Progenitor cell of endocrine pancreas (in vitro differentiated cells): ENCODE measurements around the gene WNK2. TPM values are rescaled to one million over a fixed set of nuclear protein-coding genes. Genes with fewer than 3 reads are reported as not detected.

Source experiments
- DNase-seq: peaks from one replicate; pipeline ENCODE4 v3.0.0; 2021; ENCODE audit warnings: low spot score; ENCODE audit not compliant: unreplicated experiment
- H3K27ac Mint-ChIP-seq: 2 replicates; pipeline ENCODE4 v1.8.0; 2021; ENCODE audit warnings: mild to moderate bottlenecking, moderate library complexity, mixed read lengths
- H3K27me3 Mint-ChIP-seq: 2 replicates; pipeline ENCODE4 v1.8.0; 2021; ENCODE audit warnings: mixed read lengths
- H3K36me3 Mint-ChIP-seq: 2 replicates; pipeline ENCODE4 v1.8.0; 2022; ENCODE audit warnings: mixed read lengths; ENCODE audit not compliant: insufficient read depth
- H3K4me1 Mint-ChIP-seq: 2 replicates; pipeline ENCODE4 v1.8.0; 2021; ENCODE audit warnings: low read depth, mixed read lengths
- H3K4me3 Mint-ChIP-seq: 2 replicates; pipeline ENCODE4 v1.8.0; 2021; ENCODE audit warnings: low read depth, mild to moderate bottlenecking, moderate library complexity, mixed read lengths
- H3K9me3 Mint-ChIP-seq: 2 replicates; pipeline ENCODE4 v1.8.0; 2021; ENCODE audit warnings: low read depth, mixed read lengths
- long read RNA-seq: library from polyadenylated mRNA; unstranded; transcript quantifications from one replicate; pipeline ENCODE4 v2.0.0, GENCODE V29; 2020
- total RNA-seq: library from RNA; stranded (reverse); gene quantifications from 2 replicates; pipeline ENCODE4 v1.2.1, GENCODE V29; 2021
- TF ChIP-seq, protein P1 (sequence below): fragments of 200-600 bp; sonication (generic); IDR thresholded peaks from one replicate; pipeline ENCODE4 v1.5.0; 2021; ENCODE audit warnings: antibody characterized with exemption, mild to moderate bottlenecking; ENCODE audit not compliant: unreplicated experiment

Gene WNK2
- total RNA-seq = 302 and 345 TPM in 2 replicates
- long read RNA-seq, partial matches to known transcripts = 13 of 43 reads
- long read RNA-seq, other reads (novel, unspliced or antisense) = 27 of 43 reads

DNA sequence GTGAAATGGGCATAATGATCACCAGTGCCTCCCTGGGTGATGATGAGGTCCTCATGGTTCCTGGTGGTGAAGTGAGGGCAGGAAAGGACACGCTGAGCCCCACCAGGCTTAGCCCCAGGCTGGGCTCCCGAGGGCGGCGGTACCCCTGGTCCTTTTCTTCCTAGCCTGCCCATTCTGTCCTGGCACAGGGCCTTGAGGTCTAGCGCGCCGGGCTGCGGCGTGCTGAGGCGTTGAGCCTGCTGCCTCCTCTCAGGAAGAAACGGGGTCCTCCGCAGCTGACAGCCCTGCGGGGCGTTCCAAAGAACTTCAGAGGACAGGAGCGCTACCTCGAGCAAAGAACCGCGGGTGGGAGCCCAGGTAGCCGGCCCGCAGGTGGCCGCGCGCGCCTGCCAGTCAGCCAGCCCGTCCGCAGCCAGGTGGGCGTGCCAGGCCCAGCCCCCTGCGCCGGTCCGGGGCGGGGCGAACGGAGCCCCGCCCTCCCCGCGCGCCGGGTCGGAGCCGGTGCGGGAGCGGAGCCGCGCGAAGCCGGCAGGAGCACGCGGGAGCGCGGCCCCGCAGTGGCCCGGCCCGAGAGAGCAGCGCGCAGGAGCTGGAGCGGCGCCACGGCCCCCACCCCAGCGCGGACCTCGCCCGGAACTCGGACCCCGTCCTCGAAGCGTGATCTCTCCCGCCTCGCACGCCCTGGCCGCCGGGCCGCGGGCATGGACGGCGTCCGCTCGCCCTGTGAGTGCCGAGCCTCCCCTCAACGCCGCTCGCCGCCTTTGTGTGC lies at the start of gene WNK2:
WNK2 (plus strand) TSS at position 477 of the 769 bp plus-strand sequence. CDS start 791 bp downstream, outside the sequence.
- DNase-seq = peak; percentile 57
- Mint-ChIP-seq H3K27me3 (peaks cover 25% of the 10 kb centered on the region), H3K9me3 (no peaks in the 10 kb centered on the region), H3K27ac (peak within 1 kb of the TSS; percentile 33), H3K4me1 (peaks cover 31% of the 10 kb centered on the region), H3K36me3 (peaks cover 2% of the 10 kb centered on the region), H3K4me3 (peak within 1 kb of the TSS; percentile 75)
- TF ChIP-seq, protein P1, sequence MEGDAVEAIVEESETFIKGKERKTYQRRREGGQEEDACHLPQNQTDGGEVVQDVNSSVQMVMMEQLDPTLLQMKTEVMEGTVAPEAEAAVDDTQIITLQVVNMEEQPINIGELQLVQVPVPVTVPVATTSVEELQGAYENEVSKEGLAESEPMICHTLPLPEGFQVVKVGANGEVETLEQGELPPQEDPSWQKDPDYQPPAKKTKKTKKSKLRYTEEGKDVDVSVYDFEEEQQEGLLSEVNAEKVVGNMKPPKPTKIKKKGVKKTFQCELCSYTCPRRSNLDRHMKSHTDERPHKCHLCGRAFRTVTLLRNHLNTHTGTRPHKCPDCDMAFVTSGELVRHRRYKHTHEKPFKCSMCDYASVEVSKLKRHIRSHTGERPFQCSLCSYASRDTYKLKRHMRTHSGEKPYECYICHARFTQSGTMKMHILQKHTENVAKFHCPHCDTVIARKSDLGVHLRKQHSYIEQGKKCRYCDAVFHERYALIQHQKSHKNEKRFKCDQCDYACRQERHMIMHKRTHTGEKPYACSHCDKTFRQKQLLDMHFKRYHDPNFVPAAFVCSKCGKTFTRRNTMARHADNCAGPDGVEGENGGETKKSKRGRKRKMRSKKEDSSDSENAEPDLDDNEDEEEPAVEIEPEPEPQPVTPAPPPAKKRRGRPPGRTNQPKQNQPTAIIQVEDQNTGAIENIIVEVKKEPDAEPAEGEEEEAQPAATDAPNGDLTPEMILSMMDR = no peak

DNA sequence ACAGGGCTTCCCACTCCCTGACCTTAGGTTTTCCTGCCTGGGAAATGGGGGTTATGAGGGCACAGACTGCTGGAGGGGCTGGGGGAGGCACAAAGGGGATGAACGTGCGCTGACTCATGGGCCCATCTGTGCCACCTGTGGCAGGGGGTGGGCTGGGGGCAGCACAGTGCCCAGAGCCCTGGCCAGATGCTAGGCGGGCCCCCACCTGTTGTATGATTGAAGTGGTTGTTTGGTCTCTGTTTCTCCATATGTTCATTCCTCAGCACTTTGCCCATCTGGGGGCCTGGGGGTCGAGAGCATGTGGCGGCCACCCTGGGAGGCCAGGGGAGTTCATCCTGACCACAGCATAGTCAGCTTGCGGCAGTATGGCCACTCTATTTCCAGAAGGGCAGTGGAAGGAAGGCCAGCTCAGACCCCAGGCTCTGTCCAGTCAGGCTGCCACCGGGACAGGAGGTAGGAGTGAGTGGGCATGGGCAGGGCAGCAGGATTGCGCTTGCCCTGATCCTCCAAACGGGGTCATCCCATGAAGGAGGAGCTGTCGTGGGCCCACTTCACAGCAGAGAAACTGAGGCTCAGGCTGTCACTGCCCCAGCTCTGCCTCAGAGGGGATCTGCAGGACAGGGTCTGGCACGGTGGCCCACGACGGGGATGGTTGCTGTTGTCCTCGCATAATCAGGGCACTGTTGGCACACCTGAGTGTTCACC lies 49.0 kb upstream of the WNK2 start:
- TF ChIP-seq, protein P1 = no peak
- Mint-ChIP-seq H3K4me1 (peaks cover 15% of the 10 kb centered on the region), H3K27me3 (peaks cover 2% of the 10 kb centered on the region), H3K36me3 (no peaks in the 10 kb centered on the region), H3K4me3 (peak overlapping the region; percentile 72), H3K27ac (peak overlapping the region; percentile 33), H3K9me3 (no peaks in the 10 kb centered on the region)
- no peak for DNase-seq

DNA sequence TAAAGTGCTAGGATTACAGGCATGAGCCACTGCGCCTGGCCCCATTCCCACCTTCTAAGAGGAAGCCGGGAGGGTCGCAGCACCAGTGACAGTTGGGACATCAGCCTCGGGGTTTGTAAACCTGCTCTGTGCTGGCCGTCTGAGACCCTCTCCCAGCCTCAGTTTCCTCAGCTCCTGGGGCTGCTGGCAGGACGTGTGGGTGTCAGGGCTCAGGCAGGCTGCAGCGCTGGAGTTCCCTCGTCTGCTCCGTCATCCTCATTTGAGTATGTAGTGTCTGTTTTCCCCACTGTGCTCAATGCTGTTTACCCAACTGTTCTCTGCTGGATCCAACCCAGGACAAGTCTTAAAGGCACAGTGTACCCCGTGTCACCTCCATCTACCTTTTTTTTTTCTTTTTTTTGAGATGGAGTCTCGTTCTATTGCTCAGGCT lies 47.9 kb upstream of the WNK2 start:
- TF ChIP-seq, protein P1 = no peak
- Mint-ChIP-seq H3K9me3 (no peaks in the 10 kb centered on the region), H3K4me3 (no peak overlapping the region), H3K4me1 (peaks cover 15% of the 10 kb centered on the region), H3K27me3 (peaks cover 2% of the 10 kb centered on the region), H3K27ac (no peak overlapping the region), H3K36me3 (no peaks in the 10 kb centered on the region)
- DNase-seq = no peak

DNA sequence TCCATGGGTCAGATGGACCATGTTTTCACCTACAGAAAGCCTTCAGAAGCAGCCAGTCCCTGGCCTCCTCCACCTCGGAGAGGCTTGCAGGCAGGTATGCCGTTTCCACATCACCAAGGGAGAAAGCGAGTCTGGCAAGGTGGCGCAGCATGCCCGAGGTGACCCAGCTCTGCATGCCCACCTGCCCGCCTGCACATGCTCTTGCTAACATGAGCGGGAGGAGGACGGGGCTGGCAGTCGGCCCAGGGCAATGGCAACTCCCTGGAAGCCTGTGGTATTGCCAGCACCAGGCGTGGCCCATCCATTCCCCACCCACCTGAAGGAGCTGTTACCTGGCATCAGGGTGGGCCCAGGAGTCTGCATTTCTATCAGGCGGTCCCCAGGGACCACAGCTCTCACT lies 46.6 kb upstream of the WNK2 start:
- Mint-ChIP-seq H3K27me3 (peaks cover 2% of the 10 kb centered on the region), H3K4me3 (no peak overlapping the region), H3K36me3 (no peaks in the 10 kb centered on the region), H3K27ac (no peak overlapping the region), H3K4me1 (peaks cover 14% of the 10 kb centered on the region), H3K9me3 (no peaks in the 10 kb centered on the region)
- no peak for DNase-seq
- TF ChIP-seq, protein P1 = no peak

DNA sequence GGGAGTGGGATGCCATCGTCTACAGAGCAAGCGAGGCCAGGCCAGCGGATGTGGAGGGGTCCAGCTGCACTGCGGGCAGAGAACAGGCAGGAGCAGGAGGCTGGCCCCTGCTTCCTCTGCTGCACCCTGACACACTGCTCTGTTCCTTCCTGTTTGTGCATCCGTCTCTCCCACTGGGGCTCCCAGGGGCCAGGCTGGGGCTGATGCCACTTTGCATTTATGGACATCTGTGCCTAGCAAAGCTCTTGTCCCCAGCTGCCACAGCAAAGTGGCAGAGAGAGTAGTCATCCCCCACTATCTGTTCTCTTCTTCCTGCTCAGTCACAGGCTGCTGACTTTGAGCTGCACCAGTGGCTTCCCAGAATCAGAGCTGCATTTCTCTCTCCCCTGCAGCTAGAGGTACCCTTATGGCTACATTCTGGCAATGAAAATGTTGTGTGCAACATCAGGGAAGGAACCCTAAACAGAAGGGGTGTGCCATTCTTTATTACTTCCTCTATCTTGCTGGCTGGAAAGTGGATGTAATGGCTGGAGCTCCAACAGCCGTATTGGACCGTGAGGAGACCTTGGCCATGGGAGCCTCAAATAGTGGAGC lies 45.7 kb upstream of the WNK2 start:
- H3K27ac Mint-ChIP-seq = no peak overlapping the region
- H3K27me3 Mint-ChIP-seq = peaks cover 2% of the 10 kb centered on the region
- no peaks in the 10 kb centered on the region for H3K9me3 Mint-ChIP-seq
- no peaks in the 10 kb centered on the region for H3K36me3 Mint-ChIP-seq
- no peak for DNase-seq
- H3K4me3 Mint-ChIP-seq = no peak overlapping the region
- H3K4me1 Mint-ChIP-seq = peaks cover 5% of the 10 kb centered on the region
- TF ChIP-seq, protein P1 = no peak
